K562 (cell line): ENCODE data around the gene TMEM208.

Source experiments
- ATF1 ChIP-seq, 2 experiments: fragments of 450-650 bp in 1 of 2; IDR thresholded peaks; 2 replicates each; pipeline ENCODE4 v1.6.1; 2016; ENCODE audit warnings: missing compliant biosample characterization in 1 of 2, missing genetic modification characterization in 1 of 2
- ELF2 ChIP-seq: fragments of 250-450 bp; sonication (Bioruptor Pico); IDR thresholded peaks from 2 replicates; pipeline ENCODE4 v1.5.0; 2021; ENCODE audit warnings: mild to moderate bottlenecking
- ELF4 ChIP-seq: fragments of 450-650 bp; formaldehyde crosslinking; IDR thresholded peaks from 2 replicates; pipeline ENCODE4 v1.4.0; 2022; ENCODE audit warnings: missing genetic modification characterization
- GTF2E2 ChIP-seq: fragments of 200-800 bp; sonication (Bioruptor generic); IDR thresholded peaks from 2 replicates; pipeline ENCODE4 v1.6.1; 2016; ENCODE audit warnings: missing genetic modification characterization, missing compliant biosample characterization
- SMAD3 ChIP-seq: fragments of 450-650 bp; formaldehyde crosslinking; conservative IDR thresholded peaks from 2 replicates; pipeline ENCODE4 v1.4.0; 2020; ENCODE audit warnings: mild to moderate bottlenecking
- SRSF9 ChIP-seq: fragments of 200-400 bp; formaldehyde crosslinking; IDR thresholded peaks from 2 replicates; pipeline ENCODE4 v1.6.1; 2017; ENCODE audit warnings: low read depth, low read length, borderline replicate concordance
- TAF1 ChIP-seq: IDR thresholded peaks from 2 replicates; pipeline ENCODE4 v1.6.1; 2011; ENCODE audit warnings: mild to moderate bottlenecking, low read length, moderate library complexity; ENCODE audit not compliant: insufficient read depth, control insufficient read depth, severe bottlenecking; ENCODE audit errors: extremely low read depth
- TCF7L2 ChIP-seq: fragments of 150-350 bp; IDR thresholded peaks from 2 replicates; pipeline ENCODE4 v1.6.1; 2016; ENCODE audit warnings: low read depth, mild to moderate bottlenecking, low read length, moderate library complexity
- ZNF23 ChIP-seq: fragments of 250-450 bp; sonication (Bioruptor Pico); IDR thresholded peaks from 2 replicates; pipeline ENCODE4 v1.4.0; 2020; ENCODE audit warnings: mild to moderate bottlenecking
- ZNF324 ChIP-seq: fragments of 250-450 bp; sonication (Bioruptor Pico); IDR thresholded peaks from 2 replicates; pipeline ENCODE4 v1.4.0; 2020; ENCODE audit warnings: mild to moderate bottlenecking
- ZNF584 ChIP-seq: fragments of 200-800 bp; sonication (Bioruptor generic); IDR thresholded peaks from 2 replicates; pipeline ENCODE4 v1.6.1; 2016; ENCODE audit warnings: low read depth, mild to moderate bottlenecking, missing genetic modification characterization, missing compliant biosample characterization
- TF ChIP-seq, protein P1 (sequence below), 3 experiments: IDR thresholded peaks in 2 of 3; conservative IDR thresholded peaks in 1 of 3; 2 replicates each; pipeline ENCODE4 v1.5.1; 2011 to 2012; ENCODE audit warnings: low read length in 3 of 3, mild to moderate bottlenecking in 3 of 3, control low read depth in 2 of 3, improper control_type of control experiment in 1 of 3, inconsistent platforms in 1 of 3, low read depth in 1 of 3, mixed read lengths in 1 of 3, moderate library complexity in 1 of 3; ENCODE audit not compliant: insufficient read depth in 2 of 3

DNA sequence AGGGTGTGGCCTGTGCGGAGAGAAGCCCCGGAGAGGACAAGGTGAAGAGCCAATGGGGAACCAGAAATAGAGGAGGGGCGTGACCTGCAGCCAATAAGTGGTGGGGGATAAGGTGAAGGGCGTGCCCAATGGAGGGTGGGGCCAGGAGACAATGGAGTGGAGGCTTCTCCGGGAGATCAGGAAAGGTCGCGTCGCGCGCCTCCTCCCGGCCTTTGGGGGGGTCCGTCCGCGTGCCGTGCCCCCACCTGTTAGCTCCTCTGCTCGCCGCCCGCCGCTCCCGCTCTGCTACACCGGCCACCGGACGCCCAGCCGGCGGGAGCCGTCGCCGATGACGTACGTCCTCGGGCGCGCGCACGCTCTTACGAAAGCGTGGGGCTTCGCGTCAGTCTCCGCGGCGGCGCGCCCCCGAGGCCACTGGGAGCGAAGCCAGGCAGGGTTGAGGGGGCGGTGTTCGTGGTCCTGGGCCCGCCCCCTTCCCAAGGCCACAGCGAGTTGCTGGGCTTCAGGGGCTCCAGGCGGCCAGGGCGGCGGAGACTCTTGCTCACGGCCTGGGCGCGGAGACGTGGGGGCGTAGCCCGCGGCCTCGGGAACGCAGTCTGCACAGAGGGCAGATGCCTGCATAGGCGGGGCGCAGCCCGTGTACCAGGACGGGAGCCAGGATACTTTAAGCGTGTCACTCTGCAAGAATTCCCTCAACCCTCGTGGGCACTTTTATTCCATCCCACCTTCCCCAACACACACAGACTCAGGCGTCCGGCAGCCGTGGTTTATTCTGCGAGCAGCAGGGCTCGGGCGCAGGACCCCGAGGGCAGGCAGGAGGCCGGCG, 43.1 kb upstream of the TMEM208 start, which contains the start of gene MATCAP1:
- no peak for TF ChIP-seq ZNF23 (CRISPR knock-in tag)
- TF ChIP-seq, protein P1, sequence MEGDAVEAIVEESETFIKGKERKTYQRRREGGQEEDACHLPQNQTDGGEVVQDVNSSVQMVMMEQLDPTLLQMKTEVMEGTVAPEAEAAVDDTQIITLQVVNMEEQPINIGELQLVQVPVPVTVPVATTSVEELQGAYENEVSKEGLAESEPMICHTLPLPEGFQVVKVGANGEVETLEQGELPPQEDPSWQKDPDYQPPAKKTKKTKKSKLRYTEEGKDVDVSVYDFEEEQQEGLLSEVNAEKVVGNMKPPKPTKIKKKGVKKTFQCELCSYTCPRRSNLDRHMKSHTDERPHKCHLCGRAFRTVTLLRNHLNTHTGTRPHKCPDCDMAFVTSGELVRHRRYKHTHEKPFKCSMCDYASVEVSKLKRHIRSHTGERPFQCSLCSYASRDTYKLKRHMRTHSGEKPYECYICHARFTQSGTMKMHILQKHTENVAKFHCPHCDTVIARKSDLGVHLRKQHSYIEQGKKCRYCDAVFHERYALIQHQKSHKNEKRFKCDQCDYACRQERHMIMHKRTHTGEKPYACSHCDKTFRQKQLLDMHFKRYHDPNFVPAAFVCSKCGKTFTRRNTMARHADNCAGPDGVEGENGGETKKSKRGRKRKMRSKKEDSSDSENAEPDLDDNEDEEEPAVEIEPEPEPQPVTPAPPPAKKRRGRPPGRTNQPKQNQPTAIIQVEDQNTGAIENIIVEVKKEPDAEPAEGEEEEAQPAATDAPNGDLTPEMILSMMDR (IDR thresholded peaks at IDR 0.05 in 2 of 3, conservative IDR thresholded peaks at IDR 0.05 in 1 of 3; ENCODE audit: insufficient read depth in 2 of 3, low read depth in 1 of 3, low read length in 3 of 3): no peak; a peak in 1 of 6 replicates
- no peak for TF ChIP-seq GTF2E2 (tag)
- no peak for TF ChIP-seq SMAD3 (CRISPR knock-in tag)
- TF ChIP-seq ZNF324 (CRISPR knock-in tag): no peak
- no peak for TF ChIP-seq ELF2 (CRISPR knock-in tag)
- peak; percentile 36 for TF ChIP-seq TAF1
- peak; percentile 67; the same call in 1 of the 2 replicates for TF ChIP-seq ATF1 (CRISPR knock-in tag; IDR thresholded peaks at IDR 0.05)
- peak; percentile 98 for TF ChIP-seq ATF1 (tag; IDR thresholded peaks at IDR 0.05)
- TF ChIP-seq ZNF584 (CRISPR knock-in tag): no peak
- TF ChIP-seq ELF4 (CRISPR knock-in tag): no peak
- TF ChIP-seq SRSF9: no peak
- TF ChIP-seq TCF7L2: no peak
